ENCODE measurements around the gene MOCS2.
"Not testable (repeated sequence)": the region's sequence is repeated elsewhere in the genome, so short reads cannot be mapped to it uniquely, and the experiment has no call there.

Gene MOCS2, protein sequence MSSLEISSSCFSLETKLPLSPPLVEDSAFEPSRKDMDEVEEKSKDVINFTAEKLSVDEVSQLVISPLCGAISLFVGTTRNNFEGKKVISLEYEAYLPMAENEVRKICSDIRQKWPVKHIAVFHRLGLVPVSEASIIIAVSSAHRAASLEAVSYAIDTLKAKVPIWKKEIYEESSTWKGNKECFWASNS

DNA sequence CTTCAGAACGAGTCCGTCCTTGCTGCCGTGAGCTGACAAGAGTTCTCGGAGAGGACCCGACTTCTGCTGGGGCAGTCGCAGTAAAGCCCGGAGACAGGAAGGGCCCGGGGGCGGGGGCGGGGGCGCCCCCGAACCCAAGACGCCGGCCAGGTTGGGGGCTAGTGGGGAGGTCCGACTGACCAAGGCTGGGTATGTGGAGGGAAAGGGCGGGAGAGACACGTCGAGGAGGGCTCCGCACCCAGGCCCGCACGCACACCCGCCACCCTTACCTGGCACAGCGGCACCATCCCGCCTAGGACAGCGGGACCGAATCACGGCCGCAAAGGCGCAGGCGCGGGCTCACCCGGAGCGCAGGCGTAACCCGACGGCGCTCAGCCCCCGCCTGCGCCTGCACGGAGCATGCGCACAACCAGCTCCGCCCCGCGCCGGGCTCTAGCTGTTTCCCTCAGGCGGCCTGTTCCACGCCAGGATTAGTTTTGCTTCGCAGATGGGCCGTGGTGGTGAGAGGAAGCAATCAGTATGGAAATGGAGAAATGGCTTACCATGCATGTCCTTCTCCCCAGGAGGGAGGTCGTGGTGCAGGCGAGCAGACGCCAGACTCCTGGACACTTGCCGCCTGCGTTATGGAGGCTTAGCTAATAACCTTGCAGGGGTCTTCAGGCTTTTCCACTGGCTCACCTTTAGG, at the start of gene MOCS2:
MOCS2 (minus strand) TSS at position 315 of the 685 bp plus-strand sequence. CDS start 2,583 bp downstream, outside the sequence.
- peak; percentile 85 for DNase-seq

DNA sequence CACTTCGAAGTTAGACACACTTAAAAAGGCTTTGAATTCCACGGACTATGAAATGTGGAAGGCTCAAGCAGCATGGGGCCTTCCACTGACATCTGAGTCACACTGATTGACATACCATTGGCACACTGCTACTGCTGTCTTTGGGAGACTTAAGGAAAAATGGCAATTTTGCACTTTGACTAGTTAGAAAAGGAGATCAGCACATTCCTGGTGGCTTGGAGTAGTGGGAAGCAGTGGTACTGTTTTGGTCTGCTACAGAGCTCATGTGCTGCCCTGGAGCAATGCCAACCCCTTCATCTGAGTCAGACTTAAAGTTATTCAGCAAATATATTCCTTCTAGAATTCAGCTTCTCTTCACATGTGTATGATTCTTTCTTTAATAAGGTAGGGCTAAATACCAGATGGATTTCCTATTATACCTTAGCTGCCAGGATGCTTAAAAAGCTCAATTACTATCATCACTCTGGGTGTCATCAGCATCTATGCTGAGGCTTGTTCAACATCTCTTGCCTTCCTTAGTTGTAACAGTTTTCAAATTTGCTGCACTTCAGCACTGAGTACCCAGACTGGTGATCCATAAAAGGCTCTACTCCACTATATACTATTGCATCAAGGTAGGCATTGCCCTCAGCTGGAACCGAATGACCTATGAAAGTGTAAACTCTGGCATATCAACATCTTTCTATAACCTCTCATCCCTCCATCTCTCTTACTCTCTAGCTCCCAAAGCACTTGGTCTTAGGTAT, 42.3 kb upstream of the MOCS2 start:
- DNase-seq: no peak

DNA sequence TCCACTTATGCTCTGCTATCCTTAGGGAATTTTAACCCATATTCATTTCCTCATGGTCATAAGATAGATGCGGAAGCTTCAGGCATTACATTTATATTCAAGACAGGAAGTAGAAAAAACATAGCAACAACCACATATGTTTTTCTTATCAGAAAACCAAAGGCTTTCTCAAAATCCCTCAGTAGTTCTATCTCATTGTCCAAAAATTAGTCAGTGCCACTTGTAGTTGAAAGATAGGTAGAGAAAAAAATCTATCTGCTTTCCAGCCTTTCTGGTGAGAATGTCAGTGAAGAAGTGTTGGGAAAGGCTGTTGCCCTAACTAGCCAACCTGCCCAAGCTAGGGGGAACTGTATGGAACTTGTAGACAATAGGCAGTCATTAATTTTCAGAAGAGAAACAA, 23.5 kb upstream of the MOCS2 start:
- no peak for DNase-seq

DNA sequence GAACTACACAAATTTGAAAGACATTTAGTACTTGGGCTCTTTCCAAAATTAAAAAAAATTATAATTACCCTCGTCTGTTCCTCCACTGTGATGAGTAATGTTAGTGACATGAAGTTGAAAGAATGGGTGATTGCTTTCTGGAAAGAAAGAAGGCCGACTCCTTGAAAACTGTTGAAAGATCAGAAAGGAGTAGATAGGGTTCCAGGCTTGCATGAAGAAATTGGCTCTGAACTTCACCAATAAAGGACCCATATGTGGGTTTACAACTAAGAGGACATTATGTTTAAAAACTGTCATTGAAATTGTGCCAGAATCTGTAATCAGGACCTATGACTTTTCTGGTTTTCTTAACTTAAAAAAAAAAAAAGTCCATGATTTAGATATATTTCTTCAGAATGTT, 20.7 kb upstream of the MOCS2 start:
- DNase-seq: no peak

DNA sequence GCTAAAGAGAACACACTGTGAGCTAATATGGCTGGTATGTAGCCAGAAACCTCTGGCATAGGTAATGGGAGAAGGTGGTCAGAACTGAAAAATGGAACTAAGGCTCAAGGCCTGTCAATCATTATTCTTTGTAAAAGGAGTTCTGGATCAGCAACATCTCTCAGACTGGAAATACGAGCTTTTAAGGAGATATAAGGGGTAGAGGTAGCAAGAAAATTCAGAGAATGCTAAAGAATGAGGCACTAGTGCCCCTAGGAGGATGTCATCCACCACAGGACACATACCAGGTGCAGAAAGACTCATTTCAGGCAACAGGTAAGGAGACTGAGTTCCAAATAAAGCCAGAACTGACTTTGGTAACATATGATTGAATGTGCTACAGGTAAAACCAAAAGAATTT, 18.9 kb upstream of the MOCS2 start:
- no peak for DNase-seq

DNA sequence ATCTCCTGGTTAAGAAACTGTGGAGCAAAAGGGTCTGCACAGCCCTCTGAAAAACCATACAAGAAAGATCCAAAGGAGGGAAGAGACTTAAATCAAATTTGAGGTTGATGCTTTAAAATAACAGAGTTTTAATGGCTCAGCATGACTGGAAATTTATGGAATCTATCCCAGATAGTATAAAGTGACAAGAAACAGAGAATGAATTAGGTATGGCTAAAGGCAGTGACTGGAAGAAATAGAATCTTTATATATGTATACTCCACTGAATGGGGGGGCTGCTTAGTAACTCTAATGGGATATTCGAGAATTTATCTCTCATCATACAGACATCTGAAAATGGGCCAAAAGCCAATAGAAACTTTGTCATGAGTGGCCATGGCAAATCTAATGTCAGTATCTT, 17.6 kb upstream of the MOCS2 start:
- DNase-seq: no peak

GRCh38 chr5:53126521-53126920, 17.0 kb upstream of the MOCS2 start:
- no peak for DNase-seq

DNA sequence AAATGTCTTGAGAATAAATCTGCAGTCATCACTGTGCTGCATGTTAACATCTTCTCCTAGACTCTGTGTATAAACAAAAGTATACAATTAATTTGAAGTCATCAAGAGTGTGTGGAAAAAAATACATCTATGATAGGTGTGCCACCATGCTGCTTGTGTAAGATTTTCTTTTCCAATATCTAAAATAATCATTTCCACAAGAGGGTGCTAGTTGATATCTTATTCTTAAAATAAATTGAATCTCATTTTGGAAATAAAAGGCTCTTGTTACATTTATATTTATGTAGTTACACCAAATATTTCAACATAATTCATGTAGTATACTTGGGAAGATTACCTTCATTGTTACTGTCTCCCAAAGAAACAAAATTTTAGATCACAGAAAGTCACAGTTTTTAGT, 14.1 kb upstream of the MOCS2 start:
- no peak for DNase-seq

DNA sequence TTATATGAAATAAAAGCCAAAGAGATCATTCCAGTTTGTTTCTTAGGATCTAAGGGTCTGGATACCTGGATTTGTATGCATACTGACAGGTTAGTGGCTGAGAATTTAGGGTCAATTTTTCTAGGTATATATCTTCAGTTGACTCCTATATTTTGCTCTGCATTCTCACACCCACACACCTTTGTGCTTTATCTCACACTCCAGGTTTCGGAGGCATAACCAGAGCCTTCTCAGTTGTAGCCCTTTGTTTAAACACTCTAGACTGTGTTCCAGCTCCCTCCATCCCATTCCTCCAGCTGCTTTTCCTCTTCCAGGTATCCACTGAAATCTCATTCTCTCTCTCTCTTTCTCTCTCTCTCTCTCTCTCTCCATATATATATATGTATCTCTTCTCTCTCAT, 10.6 kb upstream of the MOCS2 start:
- DNase-seq: no peak

DNA sequence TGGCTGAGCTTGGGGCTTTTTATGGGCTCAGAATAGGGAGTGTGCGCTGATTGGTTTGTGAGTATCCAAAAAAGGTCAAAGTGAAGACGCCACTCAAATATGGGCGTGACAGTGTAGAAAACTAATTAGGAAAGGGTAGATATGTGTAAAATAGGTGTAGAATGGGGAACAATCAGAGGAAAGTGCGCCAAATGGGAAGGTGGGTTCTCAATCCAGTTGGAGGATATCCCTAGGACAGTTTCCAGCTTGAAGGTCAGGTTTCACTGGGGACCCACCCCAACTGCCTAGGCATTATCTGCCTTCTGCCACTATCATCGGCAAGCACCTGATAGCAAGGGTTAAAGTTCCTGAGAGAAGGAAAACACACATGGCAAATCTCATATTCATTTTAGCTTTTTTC, 9.3 kb upstream of the MOCS2 start:
- DNase-seq: no peak

DNA sequence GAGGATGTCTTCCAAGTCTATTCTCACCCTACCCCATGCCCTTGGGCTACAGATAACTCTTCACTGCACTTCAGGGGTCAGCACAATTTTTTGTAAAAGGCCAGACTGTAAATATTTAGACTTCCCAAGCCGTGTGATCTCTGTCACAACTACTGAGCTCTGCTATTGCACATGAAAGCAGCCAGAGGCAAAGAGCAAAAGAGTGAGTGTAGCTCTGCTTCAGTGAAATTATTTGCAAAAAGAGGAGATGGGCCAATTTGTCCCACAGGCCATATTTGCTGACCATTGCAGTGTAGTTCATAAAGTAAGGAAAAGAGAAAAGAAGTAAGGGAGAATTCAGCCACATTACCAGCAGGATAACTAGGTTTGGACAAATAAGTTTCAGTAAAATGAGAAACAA, 7.0 kb upstream of the MOCS2 start:
- no peak for DNase-seq

- DNase-seq: no peak
Measured at GRCh38 chr5:53114988-53115387, 5.4 kb upstream of the MOCS2 start.

DNA sequence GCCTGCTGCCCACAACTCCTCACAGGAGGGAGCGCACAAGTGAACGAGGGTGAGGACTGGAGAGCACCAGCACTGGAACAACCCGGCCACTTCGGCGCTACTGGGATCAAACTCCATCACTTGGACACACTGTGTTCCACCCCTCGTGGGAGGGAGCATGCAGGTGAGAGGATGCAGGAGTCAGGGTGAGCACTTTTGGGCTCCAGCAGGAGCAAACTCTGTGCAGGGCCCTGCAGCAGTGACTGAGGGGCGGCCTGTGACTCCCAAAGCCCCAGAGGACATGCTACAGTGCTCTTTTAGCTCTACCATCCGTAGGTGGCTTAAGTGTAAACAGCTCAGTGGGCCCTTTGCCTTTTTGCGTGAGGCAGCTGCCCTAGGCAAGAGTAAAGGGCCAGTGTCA, 4.4 kb upstream of the MOCS2 start:
- DNase-seq: no peak

GRCh38 chr5:53112909-53113308, 3.4 kb upstream of the MOCS2 start:
- DNase-seq: no peak

DNA sequence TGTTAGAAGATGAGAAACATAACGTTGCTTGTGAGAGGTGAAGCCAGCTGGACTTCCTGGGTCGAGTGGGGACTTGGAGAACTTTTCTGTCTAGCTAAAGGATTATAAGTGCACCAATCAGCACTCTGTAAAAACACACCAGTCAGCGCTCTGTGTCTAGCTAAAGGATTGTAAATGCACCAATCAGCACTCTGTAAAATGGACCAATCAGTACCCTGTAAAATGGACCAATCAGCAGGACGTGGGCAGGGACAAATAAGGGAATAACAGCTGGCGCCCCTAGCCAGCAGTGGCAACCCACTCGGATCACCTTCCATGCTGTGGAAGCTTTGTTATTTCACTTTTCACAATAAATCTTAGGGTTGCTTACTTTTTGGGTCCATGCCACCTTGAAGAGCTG, 2.8 kb upstream of the MOCS2 start:
- not testable (repeated sequence) for DNase-seq

DNA sequence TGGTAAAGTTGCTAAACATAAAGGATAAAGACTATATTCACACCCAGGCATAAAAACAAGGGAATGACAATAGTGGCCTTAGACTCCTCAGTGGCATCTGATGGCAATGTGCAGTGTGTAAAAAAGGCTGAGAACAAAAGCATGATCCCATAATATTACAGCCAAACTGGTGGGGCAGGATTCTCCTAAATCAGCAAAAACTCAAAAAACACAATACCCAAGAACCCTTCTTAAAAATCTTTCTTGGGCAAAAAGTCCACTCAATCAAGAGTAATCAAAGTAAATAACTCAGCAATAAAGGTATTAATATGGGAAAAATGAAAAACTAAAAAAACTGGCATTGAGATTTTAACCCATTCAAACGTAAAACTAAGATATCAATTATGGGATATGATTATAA, 1.6 kb upstream of the MOCS2 start:
- DNase-seq: no peak

DNA sequence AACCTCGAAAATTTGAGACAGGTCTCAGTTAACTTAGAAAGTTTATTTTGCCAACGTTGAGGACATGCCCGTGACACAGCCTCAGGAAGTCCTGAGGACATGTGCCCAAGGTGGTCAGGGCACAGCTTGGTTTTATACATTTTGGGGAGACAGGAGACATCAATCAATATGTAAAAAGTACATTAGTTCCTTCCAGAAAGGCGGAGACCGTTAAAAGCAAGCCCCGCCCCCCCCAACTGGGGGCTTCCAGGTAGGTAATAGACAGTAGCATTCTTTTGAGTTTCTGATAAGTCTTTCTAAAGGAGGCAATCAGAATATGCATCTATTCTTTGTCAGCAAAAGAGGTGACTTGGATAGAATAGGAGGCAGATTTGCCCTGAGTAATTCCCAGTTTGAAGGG, 599 bp upstream of the MOCS2 start:
- no peak for DNase-seq

DNA sequence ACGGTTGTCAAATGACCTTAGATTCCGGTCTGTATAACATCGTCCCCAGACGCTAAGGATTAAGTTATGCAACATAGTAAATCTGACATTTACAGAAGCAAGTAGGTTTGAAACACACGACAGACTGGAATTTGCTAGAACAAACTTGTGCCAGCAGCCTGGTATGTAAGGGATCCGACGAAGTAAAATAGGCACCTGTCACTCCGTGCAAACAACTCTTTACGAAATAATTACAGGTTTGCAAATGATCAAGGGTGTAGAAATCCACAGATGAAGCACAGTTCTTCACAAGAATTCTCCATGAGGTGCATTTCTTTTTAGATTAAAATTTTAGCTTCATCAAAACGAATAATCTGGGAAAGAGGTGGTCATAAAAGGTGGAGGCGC, 508 bp downstream of the MOCS2 start:
- DNase-seq: no peak

DNA sequence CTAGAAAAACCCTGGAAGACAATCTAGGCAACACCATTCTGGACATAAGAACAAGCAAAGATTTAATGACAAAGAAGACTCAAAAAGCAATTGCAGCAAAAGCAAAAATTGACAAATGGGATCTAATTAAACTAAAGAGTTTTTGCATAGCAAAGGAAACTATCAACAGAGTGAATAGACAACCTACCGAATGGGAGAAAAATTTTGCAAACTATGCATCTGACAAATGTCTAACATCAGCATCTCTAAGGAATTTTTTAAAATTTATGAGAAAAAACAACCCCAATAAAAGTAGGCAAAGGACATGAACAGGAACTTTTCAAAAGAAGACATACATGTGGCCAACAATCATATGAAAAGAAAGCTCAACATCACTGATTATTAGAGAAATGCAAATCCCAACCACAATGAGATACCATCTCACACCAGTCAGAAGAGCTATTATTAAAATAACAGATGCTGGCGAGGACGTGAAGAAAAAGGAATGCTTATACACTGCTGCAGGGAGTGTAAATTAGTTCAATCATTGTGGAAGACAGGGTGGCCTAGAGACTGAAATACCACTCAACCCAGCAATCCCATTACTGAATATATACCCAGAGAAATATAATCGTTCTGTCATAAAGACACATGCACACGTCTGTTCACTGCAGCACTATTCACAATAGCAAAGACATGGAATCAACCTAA, 3.8 kb downstream of the MOCS2 start:
- DNase-seq: no peak

DNA sequence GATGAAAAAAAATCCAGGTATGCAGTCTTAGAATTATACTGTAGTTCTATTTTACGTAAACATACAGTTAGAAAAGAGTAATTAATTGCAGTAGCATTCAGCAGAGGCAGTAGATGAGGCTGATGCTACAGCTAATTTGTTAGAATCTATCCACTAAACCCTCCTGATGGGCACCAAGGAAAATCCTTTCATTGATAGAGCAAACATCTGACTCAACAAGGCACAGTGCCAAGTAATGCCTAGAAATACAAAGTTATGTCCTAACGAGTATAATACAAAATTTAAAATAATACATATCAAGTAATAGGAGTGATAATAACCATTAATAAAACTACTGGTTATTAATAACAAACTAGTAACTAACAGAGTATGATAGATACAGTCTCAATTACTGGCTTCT, 9.0 kb downstream of the MOCS2 start:
- no peak for DNase-seq

DNA sequence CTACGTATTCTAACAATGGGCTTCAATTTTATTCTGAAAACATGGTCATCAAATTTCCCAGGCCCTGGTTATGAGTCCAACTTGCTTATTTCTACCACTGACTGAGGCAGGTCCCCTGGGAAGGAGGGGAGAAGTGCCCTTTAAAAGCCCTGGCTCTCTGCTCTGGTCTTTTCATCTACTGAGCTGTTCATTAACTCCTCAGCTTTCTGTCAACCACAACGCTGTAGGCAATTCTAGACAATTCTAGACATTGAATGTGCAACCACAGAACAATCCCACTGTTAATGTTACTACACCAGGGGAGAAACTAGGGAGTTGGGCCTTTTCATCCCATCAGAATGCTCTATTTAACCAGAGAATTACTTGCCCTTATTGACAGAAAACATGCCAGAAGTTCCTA, 10.0 kb downstream of the MOCS2 start:
- no peak for DNase-seq

DNA sequence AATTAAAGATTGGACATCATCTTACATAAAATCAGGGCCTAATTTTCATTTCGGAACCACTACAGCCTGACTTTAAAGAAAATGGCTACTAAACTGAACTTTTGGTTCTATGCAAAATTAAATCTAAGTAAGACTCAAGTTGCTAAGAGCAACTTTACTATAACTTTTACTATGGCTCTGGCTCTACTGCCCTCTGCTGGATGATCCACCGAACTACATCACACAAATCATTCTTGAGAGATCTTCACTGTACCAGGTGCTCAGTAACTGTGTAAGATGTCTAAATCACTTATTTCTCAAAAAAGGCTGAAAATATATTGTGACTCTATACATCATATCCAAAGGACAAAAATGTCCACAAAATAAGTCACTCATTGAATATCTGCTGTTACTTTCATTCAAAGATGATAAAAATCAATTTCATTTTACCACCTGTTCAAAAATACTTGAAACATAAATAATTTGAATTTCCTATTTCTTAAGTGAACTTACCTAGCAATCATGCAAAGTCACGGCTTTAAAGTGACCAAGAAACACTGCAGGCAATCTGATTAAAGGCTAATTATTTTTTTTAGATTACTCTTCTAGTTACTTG, 13.5 kb downstream of the MOCS2 start:
- DNase-seq: no peak

DNA sequence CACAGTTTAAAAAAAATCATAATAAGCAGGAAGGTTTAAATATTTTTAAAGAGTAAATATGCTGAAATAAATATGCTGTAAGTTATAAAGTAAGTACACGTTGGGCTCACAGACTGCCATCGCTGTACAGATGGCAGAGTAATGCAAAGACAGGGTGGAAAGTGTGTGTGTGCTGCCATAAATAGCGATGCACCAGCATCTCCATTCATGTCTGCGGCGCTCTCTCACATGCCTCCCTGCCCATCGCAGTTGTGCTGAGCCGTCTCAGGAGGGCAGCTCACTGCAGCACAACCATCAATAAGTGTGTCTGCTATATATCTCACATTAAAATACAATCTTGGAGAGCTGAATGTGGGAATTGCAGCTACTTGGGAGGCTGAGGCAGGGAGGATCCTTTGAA, 14.3 kb downstream of the MOCS2 start:
- no peak for DNase-seq
